Diencephalon (tissue), 1 donor: ENCODE measurements around the gene TECPR2. TPM values are rescaled to one million over a fixed set of nuclear protein-coding genes. Genes with fewer than 3 reads are reported as not detected.

Source experiments
- small RNA-seq: library from RNA; depleted of rRNA; stranded (forward); fragments of <200 nt; gene quantifications from one replicate; pipeline ENCODE3, GENCODE V24; 2014
- total RNA-seq: library from RNA; depleted of rRNA; stranded (reverse); fragments of >200 nt; gene quantifications from one replicate; pipeline ENCODE4 v1.2.3, GENCODE V29; 2014

Gene TECPR2, protein sequence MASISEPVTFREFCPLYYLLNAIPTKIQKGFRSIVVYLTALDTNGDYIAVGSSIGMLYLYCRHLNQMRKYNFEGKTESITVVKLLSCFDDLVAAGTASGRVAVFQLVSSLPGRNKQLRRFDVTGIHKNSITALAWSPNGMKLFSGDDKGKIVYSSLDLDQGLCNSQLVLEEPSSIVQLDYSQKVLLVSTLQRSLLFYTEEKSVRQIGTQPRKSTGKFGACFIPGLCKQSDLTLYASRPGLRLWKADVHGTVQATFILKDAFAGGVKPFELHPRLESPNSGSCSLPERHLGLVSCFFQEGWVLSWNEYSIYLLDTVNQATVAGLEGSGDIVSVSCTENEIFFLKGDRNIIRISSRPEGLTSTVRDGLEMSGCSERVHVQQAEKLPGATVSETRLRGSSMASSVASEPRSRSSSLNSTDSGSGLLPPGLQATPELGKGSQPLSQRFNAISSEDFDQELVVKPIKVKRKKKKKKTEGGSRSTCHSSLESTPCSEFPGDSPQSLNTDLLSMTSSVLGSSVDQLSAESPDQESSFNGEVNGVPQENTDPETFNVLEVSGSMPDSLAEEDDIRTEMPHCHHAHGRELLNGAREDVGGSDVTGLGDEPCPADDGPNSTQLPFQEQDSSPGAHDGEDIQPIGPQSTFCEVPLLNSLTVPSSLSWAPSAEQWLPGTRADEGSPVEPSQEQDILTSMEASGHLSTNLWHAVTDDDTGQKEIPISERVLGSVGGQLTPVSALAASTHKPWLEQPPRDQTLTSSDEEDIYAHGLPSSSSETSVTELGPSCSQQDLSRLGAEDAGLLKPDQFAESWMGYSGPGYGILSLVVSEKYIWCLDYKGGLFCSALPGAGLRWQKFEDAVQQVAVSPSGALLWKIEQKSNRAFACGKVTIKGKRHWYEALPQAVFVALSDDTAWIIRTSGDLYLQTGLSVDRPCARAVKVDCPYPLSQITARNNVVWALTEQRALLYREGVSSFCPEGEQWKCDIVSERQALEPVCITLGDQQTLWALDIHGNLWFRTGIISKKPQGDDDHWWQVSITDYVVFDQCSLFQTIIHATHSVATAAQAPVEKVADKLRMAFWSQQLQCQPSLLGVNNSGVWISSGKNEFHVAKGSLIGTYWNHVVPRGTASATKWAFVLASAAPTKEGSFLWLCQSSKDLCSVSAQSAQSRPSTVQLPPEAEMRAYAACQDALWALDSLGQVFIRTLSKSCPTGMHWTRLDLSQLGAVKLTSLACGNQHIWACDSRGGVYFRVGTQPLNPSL (N-terminal part only)
- total RNA-seq: 21.0 TPM

DNA sequence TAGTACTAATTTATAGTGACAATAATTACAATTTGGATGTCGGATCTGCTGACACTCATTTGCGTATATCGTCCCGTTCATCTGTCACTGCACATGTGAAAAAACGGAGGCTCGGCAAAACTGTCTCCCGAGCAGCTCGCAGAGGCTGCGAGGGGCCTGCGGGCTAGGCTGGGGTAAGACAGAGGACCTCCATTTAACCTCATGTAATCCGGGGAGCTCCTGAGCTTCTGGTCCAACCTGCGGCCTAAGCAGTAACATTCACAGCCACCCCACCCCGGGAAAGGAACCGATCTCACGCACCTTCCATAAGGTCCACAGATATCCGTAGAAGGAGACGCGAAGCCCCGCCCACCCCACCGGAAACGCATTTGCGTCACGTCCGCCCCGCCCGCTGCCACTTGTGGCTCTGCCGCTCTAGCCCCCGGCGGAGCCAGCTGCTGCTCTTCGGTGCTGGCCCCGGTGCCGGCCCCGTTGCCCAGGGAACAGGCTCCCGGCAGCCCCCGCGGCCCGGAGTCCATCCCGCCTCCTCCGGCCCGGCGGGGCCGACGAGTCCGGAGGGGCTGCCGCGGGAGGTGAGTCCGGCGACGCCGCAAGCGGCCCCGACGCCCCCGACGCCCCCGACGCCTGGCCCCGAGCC is at the start of gene TECPR2, which contains the start of gene CINP:
TSS of gene TECPR2 (plus strand) at position 397 of the 637 bp plus-strand sequence. CDS start 13,781 bp downstream, outside the sequence.
TSS of gene CINP (minus strand) at position 346 of the 637 bp plus-strand sequence. CDS start at position 307, 39 bp downstream.

DNA sequence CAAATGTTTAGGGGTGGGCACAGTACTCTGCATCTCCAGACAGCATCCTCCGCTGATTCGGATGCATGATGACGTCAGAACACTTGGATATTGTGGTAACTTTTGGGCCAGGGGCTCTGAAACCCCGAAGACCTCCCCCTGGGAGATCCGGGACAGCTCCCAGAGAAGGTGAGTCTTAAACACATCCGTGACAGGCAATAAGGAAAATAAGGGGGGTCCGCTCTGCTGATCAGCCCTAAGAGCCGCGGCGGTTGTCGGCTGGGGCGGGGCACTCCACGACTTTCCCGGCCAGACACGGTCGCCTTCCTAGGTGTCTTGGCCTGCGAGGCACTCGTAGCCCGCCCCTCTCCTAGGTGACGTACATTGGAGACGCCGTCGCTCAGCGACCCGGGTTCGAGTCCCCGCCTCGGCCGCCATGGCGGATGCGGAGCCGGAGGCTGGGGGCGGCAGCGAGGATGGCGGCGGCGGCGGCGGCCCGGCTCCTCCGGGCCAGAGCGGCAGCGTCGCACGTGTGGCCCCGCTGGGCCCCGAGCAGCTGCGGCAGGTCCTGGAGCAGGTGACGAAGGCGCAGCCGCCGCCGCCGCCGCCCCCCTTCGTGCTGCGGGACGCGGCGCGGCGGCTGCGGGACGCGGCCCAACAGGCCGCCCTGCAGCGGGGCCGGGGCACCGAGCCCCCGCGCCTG is 43.2 kb upstream of the TECPR2 start, which contains the start of gene ZNF839:
TSS of gene ZNF839 (plus strand) at position 396 of the 682 bp plus-strand sequence. CDS start at position 416, 20 bp downstream.

DNA sequence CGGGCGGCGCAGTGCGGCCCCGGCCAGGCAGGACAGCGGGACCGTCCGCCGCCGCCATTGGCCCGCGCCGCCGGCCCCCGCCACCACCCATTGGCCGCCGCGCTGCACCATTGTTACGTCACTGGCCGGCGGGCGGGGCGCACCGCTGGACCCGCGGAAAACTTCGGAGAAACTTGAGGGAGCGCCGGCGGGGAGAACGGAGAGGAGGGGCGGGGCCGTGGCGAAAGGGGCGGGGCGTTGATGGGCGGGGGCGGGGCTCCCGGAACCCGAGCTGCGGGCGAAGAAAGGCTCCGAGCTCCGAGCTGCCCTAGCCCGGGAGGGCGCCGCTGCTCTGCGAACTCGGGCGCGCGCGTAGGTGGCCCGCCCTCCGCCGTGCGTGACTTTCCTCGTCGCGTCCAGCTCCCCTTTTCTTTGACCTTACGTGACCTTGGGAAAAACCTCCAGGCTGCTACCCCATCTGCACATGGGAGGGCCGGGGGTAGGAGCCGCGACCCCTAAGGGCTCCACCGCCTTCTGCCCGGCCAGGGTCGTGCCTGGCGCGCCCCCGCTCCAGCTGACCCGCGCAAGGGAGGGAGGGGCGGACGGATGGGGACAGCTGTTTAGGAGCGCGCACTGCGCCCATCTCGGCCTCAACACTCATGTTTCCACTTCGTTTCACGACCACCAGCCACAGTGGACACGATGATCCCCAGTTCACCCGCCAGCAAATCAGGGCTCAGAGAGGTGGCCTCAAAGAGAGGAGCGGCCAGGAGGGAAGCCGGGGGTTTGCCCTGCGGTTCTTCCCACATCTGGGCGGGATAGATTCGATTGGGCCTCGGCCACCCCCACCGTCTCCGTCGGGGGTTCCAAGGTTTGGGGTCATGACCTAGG is 147.2 kb downstream of the TECPR2 start, which contains the start of gene ANKRD9:
TSS of gene ANKRD9 (minus strand) at position 31 of the 870 bp plus-strand sequence. CDS start 1,887 bp downstream, outside the sequence.

Small RNA genes lying within 50 kb of the gene (small RNA-seq; reads per million reads assigned to genes)
- gene MIR4309: not detected

Other genes with a start within 250 kb of the TECPR2 start
- gene WDR20, start 223.0 kb upstream of the TECPR2 start, total RNA-seq: 34.8 TPM
- 39.9 TPM for gene MOK, start 57.8 kb upstream of the TECPR2 start, total RNA-seq
- gene ZNF839, start 43.2 kb upstream of the TECPR2 start, total RNA-seq: 13.8 TPM
- gene CINP, start 51 bp upstream of the TECPR2 start, total RNA-seq: 34.6 TPM
- 12.0 TPM for gene ANKRD9, start 146.8 kb downstream of the TECPR2 start, total RNA-seq
- 11.3 TPM for gene RCOR1, start 229.7 kb downstream of the TECPR2 start, total RNA-seq